HG02938 (cell line): ENCODE measurements around the gene CLCNKB.
"Not testable (repeated sequence)": the region's sequence is repeated elsewhere in the genome, so short reads cannot be mapped to it uniquely, and the experiment has no call there.

Experiments
- ATAC-seq: cut with Tn5 transposase; IDR thresholded peaks from one replicate; pipeline ENCODE4 v1.9.1; 2021; ENCODE audit warnings: mild to moderate bottlenecking, moderate library complexity; ENCODE audit not compliant: unreplicated experiment

CLCNKB gene

DNA sequence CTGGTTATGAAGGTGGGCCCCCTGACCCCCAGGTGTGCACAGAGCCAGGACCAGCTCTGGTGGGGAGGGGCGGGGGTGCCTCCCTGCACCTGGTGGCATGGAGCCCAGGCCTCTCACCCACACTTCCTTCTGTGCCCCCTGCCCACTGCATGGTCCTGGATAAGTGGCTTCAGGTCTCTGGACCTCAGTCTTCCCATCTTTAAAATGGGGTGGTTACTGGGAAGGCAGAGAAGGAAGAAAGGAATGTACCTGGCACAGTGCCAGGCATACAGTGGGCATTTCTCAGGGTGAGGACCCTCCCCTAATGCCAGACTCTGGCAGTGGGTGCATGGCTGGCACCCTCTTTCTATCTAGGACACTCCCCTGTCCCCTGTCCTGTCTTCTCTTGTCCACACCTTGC lies 14.3 kb upstream of the CLCNKB start:
- ATAC-seq = no peak

DNA sequence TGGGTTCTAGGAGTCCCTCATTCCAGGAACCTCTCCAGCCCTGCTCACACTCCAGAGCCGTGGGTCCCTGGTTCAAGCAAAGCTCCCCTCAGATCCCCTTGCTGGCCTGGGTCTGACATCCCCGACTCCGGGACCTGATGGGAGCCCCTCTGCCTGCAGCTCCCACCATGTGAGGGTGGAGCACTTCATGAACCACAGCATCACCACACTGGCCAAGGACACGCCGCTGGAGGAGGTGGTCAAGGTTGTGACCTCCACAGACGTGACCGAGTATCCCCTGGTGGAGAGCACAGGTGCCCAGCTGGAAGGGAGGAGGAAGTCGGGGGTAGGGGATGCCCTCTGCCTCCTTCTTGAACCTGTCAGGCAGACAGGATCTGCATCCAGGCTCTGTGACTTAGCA lies 12.0 kb upstream of the CLCNKB start:
- no peak for ATAC-seq

DNA sequence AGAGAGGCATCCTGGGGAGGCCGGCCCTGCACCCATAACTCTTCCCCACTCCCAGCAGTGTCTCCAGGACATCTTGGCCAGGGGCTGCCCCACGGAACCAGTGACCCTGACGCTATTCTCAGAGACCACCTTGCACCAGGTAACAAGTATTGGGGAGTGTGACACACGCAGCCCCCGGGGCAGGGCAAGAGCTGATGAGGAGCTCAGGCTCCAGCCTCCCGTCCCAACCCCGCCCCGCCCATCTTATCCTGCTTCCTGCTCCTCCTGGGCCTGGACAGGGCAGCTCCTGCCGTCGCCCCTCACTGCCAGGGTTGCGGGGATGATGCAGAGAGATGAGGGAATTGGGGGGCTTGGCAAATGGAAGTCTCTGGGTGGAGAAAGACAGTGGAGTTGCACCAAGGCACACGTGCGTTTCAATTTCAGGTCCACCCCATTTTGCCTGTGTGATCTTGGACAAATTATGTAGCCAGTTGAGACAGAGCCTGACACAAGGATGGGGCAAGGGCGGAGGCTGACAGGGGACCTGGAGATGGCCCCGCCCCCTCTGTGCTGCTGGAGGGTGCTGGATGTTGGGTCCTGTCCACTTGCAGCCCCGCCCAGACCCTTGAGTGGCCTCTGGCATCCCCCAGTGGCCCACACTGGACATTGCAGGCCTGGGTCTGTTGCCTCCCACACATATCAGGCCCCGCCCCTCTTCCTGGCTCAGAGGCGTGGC lies 11.0 kb upstream of the CLCNKB start:
- ATAC-seq = peak; percentile 77

DNA sequence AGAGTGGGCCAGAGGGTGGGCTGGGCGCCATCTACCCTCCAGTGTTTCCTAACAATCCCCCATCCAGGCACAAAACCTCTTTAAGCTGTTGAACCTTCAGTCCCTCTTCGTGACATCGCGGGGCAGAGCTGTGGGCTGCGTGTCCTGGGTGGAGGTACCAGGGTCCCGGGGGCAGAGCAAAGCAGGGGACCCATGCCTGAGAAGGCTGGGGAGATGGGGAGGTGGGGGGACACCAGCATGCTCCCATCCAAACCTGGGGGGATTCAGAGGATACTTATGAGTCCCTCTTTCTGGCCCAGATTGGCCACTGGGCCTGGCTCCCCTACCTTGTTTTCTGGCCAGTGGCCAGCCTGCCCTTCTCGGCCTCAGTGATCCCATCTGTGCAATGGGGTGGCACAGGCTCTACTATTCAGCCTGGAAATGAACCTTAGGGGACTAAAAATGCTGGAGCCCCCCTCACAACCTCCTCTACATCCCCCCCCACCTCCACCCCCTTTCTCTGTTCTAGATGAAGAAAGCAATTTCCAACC lies 10.4 kb upstream of the CLCNKB start:
- not testable (repeated sequence) for ATAC-seq

DNA sequence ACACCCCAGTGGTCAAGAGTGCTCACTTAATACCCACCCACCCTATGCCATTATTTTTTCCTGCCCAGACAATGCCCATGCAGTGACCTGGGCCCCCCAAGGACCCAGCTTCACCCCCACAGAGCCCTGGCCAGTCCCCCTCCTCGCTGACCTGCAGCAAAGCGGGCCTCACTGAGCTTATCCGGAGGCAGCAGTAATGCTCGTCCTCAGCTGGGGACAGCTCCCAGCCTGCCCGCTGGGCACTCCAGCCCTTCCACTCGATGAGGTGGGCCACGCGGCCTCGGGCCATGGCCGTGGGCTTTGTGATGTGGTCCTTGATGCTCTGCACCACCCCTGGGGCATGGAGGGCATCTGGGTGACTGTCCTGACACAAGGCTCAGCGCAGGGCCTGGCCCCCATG lies 7.1 kb upstream of the CLCNKB start:
- not testable (repeated sequence) for ATAC-seq

DNA sequence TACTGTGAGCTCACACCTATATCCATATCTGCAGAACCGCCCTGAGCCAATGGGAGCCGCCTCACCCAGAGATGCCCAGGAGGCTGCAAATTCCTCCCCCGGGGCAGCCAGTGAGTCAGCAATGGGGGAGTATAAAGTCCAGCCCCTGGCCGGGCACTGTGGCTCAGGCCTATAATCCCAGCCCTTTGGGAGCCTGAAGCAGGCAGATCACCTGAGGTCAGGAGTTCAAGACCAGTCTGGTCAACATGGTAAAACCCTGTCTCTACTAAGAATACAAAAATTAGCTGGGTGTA lies 5.0 kb upstream of the CLCNKB start:
- no peak for ATAC-seq

DNA sequence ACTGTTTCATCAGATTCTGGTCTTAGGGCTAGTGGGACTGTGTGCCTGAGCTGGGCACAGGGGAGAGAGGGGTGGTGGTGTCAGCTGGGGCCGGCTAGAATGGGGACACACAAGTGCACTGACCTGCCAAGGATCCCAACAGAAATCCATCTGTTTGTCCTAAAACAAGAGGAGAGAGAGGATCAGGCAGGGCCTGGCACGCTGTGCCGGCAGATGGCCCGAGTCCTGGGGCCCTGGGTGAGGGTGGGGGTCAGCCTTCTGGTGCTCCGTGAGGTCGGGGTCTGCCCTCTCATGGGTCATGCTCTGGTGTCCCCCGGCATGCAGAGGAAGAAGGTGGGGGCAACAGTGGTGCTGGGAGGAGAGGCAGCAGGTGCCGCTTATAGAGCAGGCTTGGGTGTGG lies 3.7 kb upstream of the CLCNKB start:
- not testable (repeated sequence) for ATAC-seq

DNA sequence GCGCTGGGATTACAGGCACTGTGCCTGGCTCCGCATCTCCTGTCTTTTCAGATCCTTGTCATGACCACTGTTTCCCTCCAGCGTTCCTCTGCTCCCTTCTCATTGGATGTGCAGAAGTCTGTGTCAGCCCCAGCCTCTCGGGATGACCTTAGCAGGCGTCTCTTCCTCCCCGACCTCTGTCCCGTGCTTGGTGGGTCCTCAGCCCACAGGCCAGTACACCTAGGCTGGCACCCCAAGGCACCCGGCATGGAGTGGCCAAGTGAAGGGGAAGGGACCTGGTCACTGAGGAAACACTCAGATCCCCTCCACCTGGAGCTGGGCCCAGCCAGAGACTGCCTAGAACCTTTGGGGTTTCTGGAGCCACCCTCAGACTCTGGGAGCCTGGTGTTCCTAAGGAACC lies 2.4 kb upstream of the CLCNKB start:
- no peak for ATAC-seq

DNA sequence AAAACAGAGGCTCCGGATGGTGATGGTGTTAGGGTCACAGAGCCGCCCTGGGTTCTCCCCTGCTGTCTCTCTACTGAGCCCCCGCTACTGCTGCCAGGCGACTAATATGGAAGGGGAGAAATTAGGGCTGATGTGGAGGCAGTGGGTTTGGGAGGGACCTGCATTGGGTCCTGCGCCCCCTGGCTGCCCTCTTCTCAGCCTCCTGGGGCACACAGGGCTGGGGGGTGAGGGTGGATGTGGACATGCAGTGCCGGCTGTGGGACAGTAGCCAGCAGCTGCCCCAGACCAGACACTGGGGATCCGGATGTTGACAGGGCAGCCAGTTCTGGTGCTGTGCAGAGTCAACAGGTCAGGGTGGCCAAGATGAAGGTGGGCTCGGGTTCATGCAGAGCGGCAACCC lies 1.5 kb upstream of the CLCNKB start:
- ATAC-seq = no peak

DNA sequence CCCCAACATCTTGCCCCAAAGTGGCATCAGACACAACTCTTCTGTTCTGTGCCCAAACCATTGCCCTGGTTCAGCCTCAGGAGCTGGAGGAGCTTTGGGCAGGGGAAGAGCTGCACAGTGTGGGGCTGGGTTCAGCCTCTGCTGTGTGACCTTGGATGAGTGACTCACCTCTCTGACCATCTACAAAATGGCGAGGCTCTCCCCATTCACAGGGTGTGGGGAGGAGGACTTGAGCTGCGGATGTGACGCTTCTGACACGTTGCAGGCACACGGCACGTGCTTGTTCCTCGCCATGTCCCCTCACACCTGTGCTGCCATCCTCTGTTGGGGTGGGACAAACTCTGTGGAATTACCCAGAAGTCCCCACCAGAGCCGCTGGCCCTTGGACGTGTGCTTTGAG lies 928 bp upstream of the CLCNKB start:
- not testable (repeated sequence) for ATAC-seq

DNA sequence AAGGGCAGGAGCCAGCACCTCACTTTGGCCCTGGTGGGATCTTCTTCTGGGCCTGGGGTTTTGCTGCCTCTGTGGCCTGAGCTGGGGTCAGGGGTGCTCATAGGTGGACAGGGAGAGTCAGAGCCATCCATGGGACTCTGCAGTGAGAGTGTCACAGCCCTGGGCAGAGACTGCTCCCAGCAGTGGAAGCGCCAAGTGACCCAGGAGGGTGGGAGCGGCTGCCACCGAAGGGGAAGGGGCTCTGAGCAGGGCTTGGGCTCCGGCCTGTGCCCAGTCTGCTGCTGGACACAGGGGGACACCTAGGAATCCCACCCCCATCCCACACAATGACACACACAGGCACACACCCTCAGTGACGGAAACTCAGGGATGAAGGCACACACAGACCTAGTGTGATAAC lies 368 bp downstream of the CLCNKB start:
- ATAC-seq = no peak

DNA sequence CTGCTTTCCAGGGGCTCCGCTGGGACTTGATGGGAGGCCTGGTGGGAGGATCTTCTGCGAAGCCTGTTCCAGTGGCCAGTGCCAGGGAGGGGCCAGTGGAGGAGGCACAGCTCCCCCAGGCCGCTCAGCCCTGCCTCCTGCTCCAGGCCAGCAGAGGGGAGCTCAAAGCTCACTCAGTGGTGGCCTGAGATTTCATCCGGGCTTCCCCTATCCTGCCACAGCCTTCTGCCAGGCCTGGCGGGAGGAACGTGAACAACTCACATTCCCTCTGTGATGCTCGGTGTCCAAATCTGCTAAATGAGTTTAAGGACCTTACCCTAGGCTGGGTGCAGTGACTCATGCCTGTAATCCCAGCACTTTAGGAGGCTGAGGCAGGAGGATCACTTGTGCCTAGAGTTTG lies 3.3 kb downstream of the CLCNKB start:
- ATAC-seq = no peak

DNA sequence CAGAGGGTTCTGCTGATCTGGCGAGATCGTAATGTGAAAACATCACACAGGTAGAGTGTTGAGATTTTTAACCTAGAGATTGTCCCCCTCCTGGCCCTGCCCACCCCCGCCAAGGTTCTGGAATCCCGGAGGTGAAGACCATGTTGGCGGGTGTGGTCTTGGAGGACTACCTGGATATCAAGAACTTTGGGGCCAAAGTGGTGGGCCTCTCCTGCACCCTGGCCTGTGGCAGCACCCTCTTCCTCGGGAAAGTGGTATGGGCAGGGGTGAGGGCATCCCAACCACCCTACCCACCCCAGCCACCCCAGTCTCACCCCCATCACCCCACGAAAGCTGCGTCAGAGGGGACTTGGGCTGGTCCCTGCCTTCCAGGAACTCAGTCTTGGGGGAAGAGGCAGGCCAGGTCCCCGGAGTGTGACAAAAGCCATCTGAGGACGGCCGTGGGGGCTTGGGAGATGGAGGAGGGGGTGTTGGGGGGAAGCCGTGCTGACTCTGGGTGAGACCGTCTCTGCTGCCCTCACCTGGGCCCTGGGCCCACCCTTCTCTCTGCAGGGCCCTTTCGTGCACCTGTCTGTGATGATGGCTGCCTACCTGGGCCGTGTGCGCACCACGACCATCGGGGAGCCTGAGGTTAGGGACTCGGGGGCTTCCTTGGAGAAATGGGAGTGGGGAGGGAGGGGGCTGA lies 4.4 kb downstream of the CLCNKB start:
- ATAC-seq = no peak

DNA sequence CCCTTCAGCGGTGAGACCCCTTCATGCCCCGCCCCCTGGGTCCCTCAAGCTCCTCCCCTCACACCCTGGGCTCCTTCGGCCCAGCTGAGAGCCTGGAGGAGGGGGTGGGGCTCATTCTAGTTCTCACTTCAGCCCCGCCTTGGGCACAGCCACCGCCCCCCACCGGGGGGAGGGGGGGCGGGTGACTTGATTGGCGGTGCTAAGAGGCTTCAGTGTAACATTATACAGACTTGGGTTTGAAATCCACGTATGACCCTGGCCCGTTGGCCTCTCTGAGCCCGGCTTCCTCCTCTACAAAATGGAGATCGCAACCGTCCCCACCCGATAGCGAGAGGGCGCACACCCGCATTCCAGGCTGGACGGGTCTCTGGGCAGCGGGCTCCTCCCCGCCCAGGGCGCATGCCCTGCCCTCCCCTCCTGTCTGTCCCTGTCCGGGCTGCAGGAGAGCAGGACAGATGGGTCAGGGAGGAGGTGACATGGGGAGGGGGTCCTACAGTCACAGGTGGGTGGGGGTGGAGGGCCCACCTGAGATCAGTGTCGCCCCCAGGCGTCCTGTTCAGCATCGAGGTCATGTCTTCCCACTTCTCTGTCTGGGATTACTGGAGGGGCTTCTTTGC lies 5.1 kb downstream of the CLCNKB start:
- no peak for ATAC-seq

DNA sequence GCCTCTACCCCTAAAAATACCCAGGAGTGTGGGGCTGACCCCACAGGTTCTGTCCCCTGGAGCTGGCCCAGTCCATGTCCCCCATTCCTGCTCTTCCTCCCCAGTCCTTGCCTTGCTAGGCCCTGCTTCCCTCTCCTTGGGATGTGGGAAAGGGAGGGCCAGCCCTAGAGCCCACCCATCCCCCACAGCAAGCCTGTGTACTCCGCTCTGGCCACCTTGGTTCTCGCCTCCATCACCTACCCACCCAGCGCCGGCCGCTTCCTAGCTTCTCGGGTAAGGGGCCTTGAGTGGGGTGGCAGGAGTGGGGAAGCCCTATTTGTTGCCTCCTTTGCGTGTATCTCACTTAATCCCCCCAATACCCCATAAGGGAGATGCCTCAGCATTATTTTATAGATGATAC lies 6.7 kb downstream of the CLCNKB start:
- ATAC-seq = no peak

DNA sequence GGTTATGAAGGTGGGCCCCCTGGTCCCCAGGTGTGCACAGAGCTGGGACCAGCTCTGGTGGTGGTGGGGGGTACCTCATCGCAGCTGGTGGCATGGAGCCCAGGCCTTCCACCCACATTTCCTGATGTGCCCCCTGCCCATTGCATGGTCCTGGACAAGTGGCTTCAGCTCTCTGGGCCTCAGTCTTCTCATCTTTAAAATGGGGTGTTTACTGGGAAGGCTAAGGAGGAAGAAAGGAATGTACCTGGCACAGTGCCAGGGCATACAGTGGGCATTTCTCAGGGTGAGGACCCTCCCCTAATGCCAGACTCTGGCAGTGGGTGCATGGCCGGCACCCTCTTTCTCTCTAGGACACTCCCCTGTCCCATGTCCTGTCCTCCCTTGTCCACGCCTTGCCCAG lies 7.5 kb downstream of the CLCNKB start:
- no peak for ATAC-seq

DNA sequence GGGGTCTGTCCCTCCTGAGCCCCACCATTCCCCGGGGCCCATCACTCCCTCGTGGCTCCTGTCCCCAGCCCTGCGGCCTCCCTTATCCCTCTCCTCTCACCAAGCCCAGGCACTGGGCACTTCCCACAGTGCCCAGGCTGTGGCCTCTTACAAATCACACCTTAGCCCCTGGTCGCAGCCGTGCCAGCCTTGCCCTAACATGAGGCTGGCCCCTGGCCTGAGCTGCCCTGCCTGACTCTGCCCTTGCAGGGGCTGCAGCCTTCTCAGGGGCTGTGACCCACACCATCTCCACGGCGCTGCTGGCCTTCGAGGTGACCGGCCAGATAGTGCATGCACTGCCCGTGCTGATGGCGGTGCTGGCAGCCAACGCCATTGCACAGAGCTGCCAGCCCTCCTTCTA lies 8.4 kb downstream of the CLCNKB start:
- not testable (repeated sequence) for ATAC-seq

DNA sequence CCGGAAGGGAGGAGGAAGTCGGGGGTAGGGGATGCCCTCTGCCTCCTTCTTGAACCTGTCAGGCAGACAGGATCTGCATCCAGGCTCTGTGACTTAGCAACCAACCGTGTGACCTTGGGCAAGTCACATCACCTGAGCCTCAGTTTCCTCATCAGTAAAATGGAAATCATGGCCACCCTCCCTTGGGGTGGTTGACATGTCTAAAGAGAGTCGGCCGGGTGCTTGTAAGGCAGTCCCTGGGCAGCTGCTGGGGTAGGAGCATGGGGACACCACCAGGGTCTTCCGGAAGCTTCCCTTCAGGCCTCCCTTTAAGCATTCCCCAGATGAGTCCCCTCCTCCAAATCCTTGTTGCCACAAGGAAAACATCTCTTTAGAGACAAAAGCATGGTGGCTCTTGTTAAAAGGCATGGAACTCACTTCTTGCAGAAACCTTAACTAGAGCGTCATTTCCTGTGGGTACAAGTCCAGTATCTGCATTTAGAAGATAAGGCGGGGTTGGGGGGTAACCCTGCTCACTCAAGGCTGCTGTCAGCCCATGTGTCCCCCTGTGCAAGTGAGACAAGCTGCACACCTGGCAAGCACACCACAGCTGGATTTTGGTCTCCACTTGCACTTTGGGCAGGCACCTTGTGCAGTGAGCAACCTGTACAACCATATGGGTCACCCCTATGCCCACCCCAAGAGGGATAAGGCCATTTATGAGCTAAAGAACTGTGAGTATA lies 10.4 kb downstream of the CLCNKB start:
- ATAC-seq = no peak

DNA sequence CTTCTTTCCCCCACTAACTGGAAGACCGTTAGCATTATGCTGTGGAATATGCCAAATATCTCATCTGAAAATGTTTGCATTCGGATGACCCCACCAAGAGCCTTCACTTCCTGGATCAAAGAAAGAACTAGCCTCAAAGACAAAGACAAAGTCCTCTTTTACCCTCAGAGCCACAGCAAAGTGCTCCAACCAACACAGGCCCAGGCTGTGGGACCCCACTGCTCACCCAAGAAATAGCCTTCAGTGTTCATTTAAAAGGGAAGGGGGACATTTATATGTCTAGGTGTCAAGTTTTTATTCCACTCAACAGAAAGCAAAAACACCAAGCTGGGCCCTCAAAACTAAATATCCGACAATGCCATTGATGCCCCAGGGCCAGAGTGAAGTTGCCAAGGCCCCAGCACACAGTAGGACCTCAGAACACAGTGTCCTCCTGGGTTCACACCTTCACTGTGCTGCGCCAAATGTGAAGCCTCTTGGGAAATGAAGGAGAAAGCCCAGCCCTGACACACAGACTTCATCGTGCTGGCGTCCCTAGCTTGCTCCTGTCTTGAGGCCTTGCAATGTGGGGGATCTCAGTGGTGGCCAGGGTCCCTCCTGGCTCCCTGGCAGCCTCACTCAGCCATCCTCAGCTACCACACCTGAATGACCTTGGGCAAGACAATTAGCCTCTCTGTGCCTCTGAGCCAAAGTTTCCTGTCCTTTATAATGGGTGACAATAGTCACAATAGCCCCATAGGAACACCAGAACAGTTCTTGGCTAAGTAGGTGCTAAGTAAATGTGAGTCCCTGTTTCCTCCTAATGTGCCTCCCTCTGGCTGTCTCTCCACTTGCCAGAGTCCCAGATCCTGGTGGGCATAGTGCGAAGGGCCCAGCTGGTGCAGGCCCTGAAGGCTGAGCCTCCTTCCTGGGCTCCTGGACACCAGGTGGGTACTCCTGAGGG lies 11.3 kb downstream of the CLCNKB start:
- ATAC-seq = no peak
